Measurements from ENCODE around the gene TARS1. TPM values are rescaled to one million over a fixed set of nuclear protein-coding genes. Genes with fewer than 3 reads are reported as not detected.
A peak's percentile ranks its signal among the peaks of the same experiment; 100 is the strongest.

The TARS1 gene
- total and polyA plus RNA-seq, 2 of the 4 experiments (the other 2 are of a cell fraction): 90.8 to 175 TPM

GRCh38 chr5:33439905-33440481 lies 772 bp upstream of the TARS1 start:
- ChIA-PET POLR2A (ENCODE audit: unreplicated experiment) (no interaction called here), CTCF (interaction anchor here (0.5 to 1.9 kb wide), 2 partner anchors 312 to 530 kb away, joined by 3 to 10 read pairs; no protein-coding TSS in a partner anchor)
- Histone ChIP-seq H2BK5ac (ENCODE audit: low read depth, low read length, poor library complexity, severe bottlenecking) (peak overlapping the region; percentile 81), H4K5ac (ENCODE audit: low read depth, low read length) (peak overlapping the region; percentile 73), H2AK9ac (replicated peaks; ENCODE audit: low read depth, low read length, poor library complexity) (peak overlapping the region; percentile 80), H3K9me1 (ENCODE audit: insufficient read depth, low read length) (no peaks in the 10 kb centered on the region), H3K27ac (ENCODE audit: insufficient read depth, low read length) (peak overlapping the region; percentile 86), H3K36me3 (ENCODE audit: control insufficient read depth, insufficient read depth, low read length) (peaks cover 2% of the 10 kb centered on the region; the same call in 1 of the 2 replicates), H3K4ac (ENCODE audit: low read depth, low read length) (peak overlapping the region; percentile 95), H3K4me3 (ENCODE audit: insufficient read depth, low read depth, low read length) (peak overlapping the region; percentile 63), H2BK20ac (ENCODE audit: low read depth, low read length) (peak overlapping the region; percentile 37), H3K23ac (ENCODE audit: low read depth, low read length) (peak overlapping the region; percentile 97), H3K79me1 (ENCODE audit: low read depth in 1 of 2, low read length in 2 of 2) (peaks cover 11 to 36% of the 10 kb centered on the region in 2 experiments), H3K27me3 (ENCODE audit: control insufficient read depth, insufficient read depth, low read length) (no peaks in the 10 kb centered on the region), H3K9ac (ENCODE audit: low read depth, low read length) (peak overlapping the region; percentile 87), H3K14ac (replicated peaks; ENCODE audit: low read depth, low read length) (peak overlapping the region; percentile 97), H3K4me2 (ENCODE audit: low read depth, low read length) (peak overlapping the region; percentile 95), H2AK5ac (ENCODE audit: low read depth, low read length) (peak overlapping the region; percentile 10; the same call in 1 of the 2 replicates), H4K91ac (ENCODE audit: insufficient read depth, low read depth, low read length) (peak overlapping the region; percentile 58), H2AFZ (replicated peaks; ENCODE audit: low read length, poor library complexity) (peak overlapping the region; percentile 96), H3K56ac (ENCODE audit: extremely low read depth, insufficient read depth, low read length) (peak overlapping the region; percentile 80), H3K18ac (ENCODE audit: low read depth, low read length) (peak overlapping the region; percentile 59), H3K9me3 (ENCODE audit: control insufficient read depth, insufficient read depth, low read length) (no peaks in the 10 kb centered on the region), H2BK120ac (ENCODE audit: low read depth, low read length) (peak overlapping the region; percentile 80), H2BK15ac (ENCODE audit: low read depth, low read length) (peak overlapping the region; percentile 25; the same call in 1 of the 3 replicates), H4K8ac (ENCODE audit: low read depth in 2 of 2, low read length in 2 of 2) (peak overlapping the region; percentile 27 to 87), H3K4me1 (ENCODE audit: control insufficient read depth, insufficient read depth, low read length) (peaks cover 2% of the 10 kb centered on the region; the same call in 1 of the 2 replicates), H4K20me1 (ENCODE audit: insufficient read depth, low read length) (peaks cover 27% of the 10 kb centered on the region; the same call in 1 of the 2 replicates)
- in situ Hi-C loops (cut with MboI; ENCODE audit: low sequenced_read_pairs): loop anchor here (25.0 kb wide), 1 partner anchor 1022 kb away; no protein-coding TSS in a partner anchor
- intact Hi-C loops (cut with micrococcal nuclease): loop anchor here (5.0 kb wide), 1 partner anchor 452 kb away; the partner anchor contains the start of gene ADAMTS12
- no peak for TF ChIP-seq CTCF (conservative IDR thresholded peaks at IDR 0.05; ENCODE audit: low read depth, low read length)
- no peak for TF ChIP-seq RAD21 (IDR thresholded peaks at IDR 0.05; ENCODE audit: low read length)
- BruUV-seq (replicated peaks): TSS peak; percentile 79
- WGBS, 2 experiments (ENCODE audit: extremely low coverage in 2 of 2, insufficient read length in 1 of 2): 0% methylated on average over 5 of the region's 18 CpGs; no CpG with 5 or more reads in 1 of the 2 experiments
- DNase-seq: no peak
- ATAC-seq (ENCODE audit: low read depth): no peak
- dilution Hi-C loops (cut with HindIII; ENCODE audit: low sequenced_read_pairs, unreplicated experiment): no loop called here

All from IMR-90 (cell line).